HepG2 (cell line): ENCODE data around the gene NUAK1. TPM values are rescaled to one million over a fixed set of nuclear protein-coding genes. Genes with fewer than 3 reads are reported as not detected.

Experiments
- AGO1 ChIP-seq: fragments of 200-400 bp; formaldehyde crosslinking; IDR thresholded peaks from 2 replicates; pipeline ENCODE4 v1.6.1; 2017; ENCODE audit warnings: mild to moderate bottlenecking, low read depth, low read length, moderate library complexity; ENCODE audit not compliant: poor library complexity, severe bottlenecking
- FOXJ3 ChIP-seq: sonication (generic); formaldehyde crosslinking; IDR thresholded peaks from 2 replicates; pipeline ENCODE4 v1.4.0; 2020; ENCODE audit warnings: missing genetic modification reagents, mild to moderate bottlenecking, borderline replicate concordance
- HDAC1 ChIP-seq: sonication (generic); formaldehyde crosslinking; IDR thresholded peaks from 2 replicates; pipeline ENCODE4 v1.5.1; 2020; ENCODE audit warnings: mild to moderate bottlenecking, missing genetic modification reagents
- NR2F1 ChIP-seq, 2 experiments: fragments of 450-650 bp in 1 of 2; formaldehyde crosslinking in 1 of 2; IDR thresholded peaks; 2 replicates each; pipeline versions ENCODE4 v1.5.0 to v1.6.1; 2016 to 2020; ENCODE audit warnings: mild to moderate bottlenecking in 1 of 2, missing compliant biosample characterization in 1 of 2, missing genetic modification reagents in 1 of 2, moderate library complexity in 1 of 2
- RAD21 ChIP-seq: fragments of 450-650 bp; formaldehyde crosslinking; IDR thresholded peaks from 2 replicates; pipeline ENCODE4 v1.5.0; 2020; ENCODE audit warnings: mild to moderate bottlenecking
- SAP130 ChIP-seq: IDR thresholded peaks from 2 replicates; pipeline ENCODE4 v1.6.1; 2016; ENCODE audit warnings: low read depth
- TARDBP ChIP-seq: sonication (generic); formaldehyde crosslinking; IDR thresholded peaks from 2 replicates; pipeline ENCODE4 v1.8.0; 2022; ENCODE audit warnings: mild to moderate bottlenecking, missing genetic modification reagents
- XRCC5 ChIP-seq: fragments of 200-400 bp; formaldehyde crosslinking; optimal IDR thresholded peaks from 2 replicates; pipeline ENCODE3; 2017; ENCODE audit warnings: mild to moderate bottlenecking, low read length
- ZNF34 ChIP-seq: sonication (generic); formaldehyde crosslinking; IDR thresholded peaks from 2 replicates; pipeline ENCODE4 v1.4.0; 2020; ENCODE audit warnings: mild to moderate bottlenecking, missing genetic modification reagents, borderline replicate concordance
- ZNF552 ChIP-seq: sonication (generic); formaldehyde crosslinking; IDR thresholded peaks from 2 replicates; pipeline ENCODE4 v1.9.0; 2022; ENCODE audit warnings: missing genetic modification reagents, mild to moderate bottlenecking, borderline replicate concordance
- ZNF644 ChIP-seq: IDR thresholded peaks from 2 replicates; pipeline ENCODE4 v1.6.1; 2016; ENCODE audit warnings: low read depth
- polyA plus RNA-seq, 8 experiments: library from polyadenylated mRNA; depleted of rRNA in 3 of 8; stranded (reverse) in 7 of 8; unstranded in 1 of 8; fragments of >200 nt; fragmentation: Illumina TruSeq in 4 of 8; extraction: Trizol in 4 of 8; gene quantifications; 2 replicates each; pipeline versions ENCODE4 v1.2.1 to v1.2.3, GENCODE V29; 2011 to 2016; ENCODE audit warnings: low read depth in 4 of 8, missing spikeins in 1 of 8, mixed read lengths in 1 of 8; ENCODE audit not compliant: insufficient read depth in 1 of 8
- total RNA-seq, 5 experiments: library from RNA; depleted of rRNA; stranded (reverse); fragments of >200 nt; fragmentation: Illumina TruSeq; extraction: Trizol; gene quantifications; 2 replicates each; pipeline ENCODE4 v1.2.3, GENCODE V29; 2016; ENCODE audit warnings: low read depth in 1 of 5
- TF ChIP-seq, protein P1 (sequence below): sonication (generic); formaldehyde crosslinking; IDR thresholded peaks from 2 replicates; pipeline ENCODE4 v1.5.1; 2020; ENCODE audit warnings: mild to moderate bottlenecking, missing genetic modification reagents, borderline replicate concordance
- TF ChIP-seq, protein P2 (sequence below): IDR thresholded peaks from 2 replicates; pipeline ENCODE4 v1.6.1; 2018; ENCODE audit warnings: missing genetic modification reagents
- TF ChIP-seq, protein P3 (sequence below): sonication (generic); formaldehyde crosslinking; IDR thresholded peaks from 2 replicates; pipeline ENCODE4 v1.5.0; 2020; ENCODE audit warnings: mild to moderate bottlenecking, missing genetic modification reagents, moderate library complexity
- TF ChIP-seq, protein P4 (sequence below): sonication (generic); formaldehyde crosslinking; IDR thresholded peaks from 2 replicates; pipeline ENCODE4 v1.4.0; 2020; ENCODE audit warnings: missing genetic modification reagents, borderline replicate concordance
- TF ChIP-seq, protein P5 (sequence below): IDR thresholded peaks from 2 replicates; pipeline ENCODE4 v1.6.1; 2016
- TF ChIP-seq, protein P6 (sequence below): sonication (generic); formaldehyde crosslinking; IDR thresholded peaks from 2 replicates; pipeline ENCODE4 v1.8.1; 2023; ENCODE audit warnings: mild to moderate bottlenecking, moderate library complexity, missing genetic modification reagents

NUAK1 gene
- total and polyA plus RNA-seq, 2 of the 13 experiments (the other 11 are each of a cell fraction or from before 2014, with no cell fraction given) = 1.7 to 1.9 TPM

DNA sequence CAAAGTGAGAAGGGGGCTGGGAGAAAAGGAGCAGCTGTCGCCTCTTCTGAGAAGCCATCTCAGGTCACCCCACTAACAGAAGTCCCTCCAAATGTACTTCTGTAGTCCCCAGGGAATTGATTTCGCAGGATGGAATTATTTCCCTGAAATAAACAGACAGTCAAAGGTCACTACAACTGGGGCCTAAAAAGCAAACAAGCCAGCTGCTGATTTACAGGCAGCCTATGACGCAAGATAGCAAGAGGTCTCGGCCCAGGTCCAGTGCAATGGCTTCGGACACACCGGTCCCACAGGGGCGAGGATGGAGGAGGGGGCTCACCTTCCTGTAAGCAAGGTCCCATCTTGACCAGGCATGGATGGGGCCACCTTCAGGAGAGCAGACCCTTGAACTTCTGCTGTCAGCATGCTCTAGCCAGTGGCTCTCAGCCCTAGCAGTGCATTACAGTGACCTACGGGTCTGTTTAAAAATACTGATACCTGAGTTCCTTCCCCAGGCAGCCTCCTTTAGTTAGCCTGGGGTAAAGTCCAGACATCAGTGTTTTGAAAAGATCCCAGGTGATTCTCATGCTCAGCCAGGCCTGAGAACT is 18.1 kb downstream of the NUAK1 start (continued):
- TF ChIP-seq, protein P1, sequence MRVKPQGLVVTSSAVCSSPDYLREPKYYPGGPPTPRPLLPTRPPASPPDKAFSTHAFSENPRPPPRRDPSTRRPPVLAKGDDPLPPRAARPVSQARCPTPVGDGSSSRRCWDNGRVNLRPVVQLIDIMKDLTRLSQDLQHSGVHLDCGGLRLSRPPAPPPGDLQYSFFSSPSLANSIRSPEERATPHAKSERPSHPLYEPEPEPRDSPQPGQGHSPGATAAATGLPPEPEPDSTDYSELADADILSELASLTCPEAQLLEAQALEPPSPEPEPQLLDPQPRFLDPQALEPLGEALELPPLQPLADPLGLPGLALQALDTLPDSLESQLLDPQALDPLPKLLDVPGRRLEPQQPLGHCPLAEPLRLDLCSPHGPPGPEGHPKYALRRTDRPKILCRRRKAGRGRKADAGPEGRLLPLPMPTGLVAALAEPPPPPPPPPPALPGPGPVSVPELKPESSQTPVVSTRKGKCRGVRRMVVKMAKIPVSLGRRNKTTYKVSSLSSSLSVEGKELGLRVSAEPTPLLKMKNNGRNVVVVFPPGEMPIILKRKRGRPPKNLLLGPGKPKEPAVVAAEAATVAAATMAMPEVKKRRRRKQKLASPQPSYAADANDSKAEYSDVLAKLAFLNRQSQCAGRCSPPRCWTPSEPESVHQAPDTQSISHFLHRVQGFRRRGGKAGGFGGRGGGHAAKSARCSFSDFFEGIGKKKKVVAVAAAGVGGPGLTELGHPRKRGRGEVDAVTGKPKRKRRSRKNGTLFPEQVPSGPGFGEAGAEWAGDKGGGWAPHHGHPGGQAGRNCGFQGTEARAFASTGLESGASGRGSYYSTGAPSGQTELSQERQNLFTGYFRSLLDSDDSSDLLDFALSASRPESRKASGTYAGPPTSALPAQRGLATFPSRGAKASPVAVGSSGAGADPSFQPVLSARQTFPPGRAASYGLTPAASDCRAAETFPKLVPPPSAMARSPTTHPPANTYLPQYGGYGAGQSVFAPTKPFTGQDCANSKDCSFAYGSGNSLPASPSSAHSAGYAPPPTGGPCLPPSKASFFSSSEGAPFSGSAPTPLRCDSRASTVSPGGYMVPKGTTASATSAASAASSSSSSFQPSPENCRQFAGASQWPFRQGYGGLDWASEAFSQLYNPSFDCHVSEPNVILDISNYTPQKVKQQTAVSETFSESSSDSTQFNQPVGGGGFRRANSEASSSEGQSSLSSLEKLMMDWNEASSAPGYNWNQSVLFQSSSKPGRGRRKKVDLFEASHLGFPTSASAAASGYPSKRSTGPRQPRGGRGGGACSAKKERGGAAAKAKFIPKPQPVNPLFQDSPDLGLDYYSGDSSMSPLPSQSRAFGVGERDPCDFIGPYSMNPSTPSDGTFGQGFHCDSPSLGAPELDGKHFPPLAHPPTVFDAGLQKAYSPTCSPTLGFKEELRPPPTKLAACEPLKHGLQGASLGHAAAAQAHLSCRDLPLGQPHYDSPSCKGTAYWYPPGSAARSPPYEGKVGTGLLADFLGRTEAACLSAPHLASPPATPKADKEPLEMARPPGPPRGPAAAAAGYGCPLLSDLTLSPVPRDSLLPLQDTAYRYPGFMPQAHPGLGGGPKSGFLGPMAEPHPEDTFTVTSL (CRISPR knock-in tag) = peak; percentile 92
- TF ChIP-seq ZNF34 (CRISPR knock-in tag) (peak; percentile 61; the same call in 1 of the 2 replicates), XRCC5 (peak; percentile 79), SAP130 (CRISPR knock-in tag) (peak; percentile 62), FOXJ3 (CRISPR knock-in tag) (peak; percentile 90; the same call in 1 of the 2 replicates), HDAC1 (CRISPR knock-in tag) (peak; percentile 85), ZNF552 (CRISPR knock-in tag) (0 out of 2 replicates have a peak, but pooled peaks have one; percentile 54), NR2F1 (CRISPR knock-in tag; IDR thresholded peaks at IDR 0.05) (peak; percentile 93 to 94), ZNF644 (peak; percentile 81), AGO1 (no peak), RAD21 (CRISPR knock-in tag) (0 out of 2 replicates have a peak, but pooled peaks have one; percentile 13), TARDBP (CRISPR knock-in tag) (peak; percentile 78)
- TF ChIP-seq, protein P2, sequence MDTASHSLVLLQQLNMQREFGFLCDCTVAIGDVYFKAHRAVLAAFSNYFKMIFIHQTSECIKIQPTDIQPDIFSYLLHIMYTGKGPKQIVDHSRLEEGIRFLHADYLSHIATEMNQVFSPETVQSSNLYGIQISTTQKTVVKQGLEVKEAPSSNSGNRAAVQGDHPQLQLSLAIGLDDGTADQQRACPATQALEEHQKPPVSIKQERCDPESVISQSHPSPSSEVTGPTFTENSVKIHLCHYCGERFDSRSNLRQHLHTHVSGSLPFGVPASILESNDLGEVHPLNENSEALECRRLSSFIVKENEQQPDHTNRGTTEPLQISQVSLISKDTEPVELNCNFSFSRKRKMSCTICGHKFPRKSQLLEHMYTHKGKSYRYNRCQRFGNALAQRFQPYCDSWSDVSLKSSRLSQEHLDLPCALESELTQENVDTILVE (CRISPR knock-in tag) = peak; percentile 74; the same call in 1 of the 2 replicates
- TF ChIP-seq, protein P3, sequence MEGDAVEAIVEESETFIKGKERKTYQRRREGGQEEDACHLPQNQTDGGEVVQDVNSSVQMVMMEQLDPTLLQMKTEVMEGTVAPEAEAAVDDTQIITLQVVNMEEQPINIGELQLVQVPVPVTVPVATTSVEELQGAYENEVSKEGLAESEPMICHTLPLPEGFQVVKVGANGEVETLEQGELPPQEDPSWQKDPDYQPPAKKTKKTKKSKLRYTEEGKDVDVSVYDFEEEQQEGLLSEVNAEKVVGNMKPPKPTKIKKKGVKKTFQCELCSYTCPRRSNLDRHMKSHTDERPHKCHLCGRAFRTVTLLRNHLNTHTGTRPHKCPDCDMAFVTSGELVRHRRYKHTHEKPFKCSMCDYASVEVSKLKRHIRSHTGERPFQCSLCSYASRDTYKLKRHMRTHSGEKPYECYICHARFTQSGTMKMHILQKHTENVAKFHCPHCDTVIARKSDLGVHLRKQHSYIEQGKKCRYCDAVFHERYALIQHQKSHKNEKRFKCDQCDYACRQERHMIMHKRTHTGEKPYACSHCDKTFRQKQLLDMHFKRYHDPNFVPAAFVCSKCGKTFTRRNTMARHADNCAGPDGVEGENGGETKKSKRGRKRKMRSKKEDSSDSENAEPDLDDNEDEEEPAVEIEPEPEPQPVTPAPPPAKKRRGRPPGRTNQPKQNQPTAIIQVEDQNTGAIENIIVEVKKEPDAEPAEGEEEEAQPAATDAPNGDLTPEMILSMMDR (CRISPR knock-in tag) = peak; percentile 18; the same call in 1 of the 2 replicates
- TF ChIP-seq, protein P4, sequence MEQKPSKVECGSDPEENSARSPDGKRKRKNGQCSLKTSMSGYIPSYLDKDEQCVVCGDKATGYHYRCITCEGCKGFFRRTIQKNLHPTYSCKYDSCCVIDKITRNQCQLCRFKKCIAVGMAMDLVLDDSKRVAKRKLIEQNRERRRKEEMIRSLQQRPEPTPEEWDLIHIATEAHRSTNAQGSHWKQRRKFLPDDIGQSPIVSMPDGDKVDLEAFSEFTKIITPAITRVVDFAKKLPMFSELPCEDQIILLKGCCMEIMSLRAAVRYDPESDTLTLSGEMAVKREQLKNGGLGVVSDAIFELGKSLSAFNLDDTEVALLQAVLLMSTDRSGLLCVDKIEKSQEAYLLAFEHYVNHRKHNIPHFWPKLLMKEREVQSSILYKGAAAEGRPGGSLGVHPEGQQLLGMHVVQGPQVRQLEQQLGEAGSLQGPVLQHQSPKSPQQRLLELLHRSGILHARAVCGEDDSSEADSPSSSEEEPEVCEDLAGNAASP (CRISPR knock-in tag) = peak; percentile 91
- TF ChIP-seq, protein P5, sequence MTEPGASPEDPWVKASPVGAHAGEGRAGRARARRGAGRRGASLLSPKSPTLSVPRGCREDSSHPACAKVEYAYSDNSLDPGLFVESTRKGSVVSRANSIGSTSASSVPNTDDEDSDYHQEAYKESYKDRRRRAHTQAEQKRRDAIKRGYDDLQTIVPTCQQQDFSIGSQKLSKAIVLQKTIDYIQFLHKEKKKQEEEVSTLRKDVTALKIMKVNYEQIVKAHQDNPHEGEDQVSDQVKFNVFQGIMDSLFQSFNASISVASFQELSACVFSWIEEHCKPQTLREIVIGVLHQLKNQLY = 0 out of 2 replicates have a peak, but pooled peaks have one; percentile 26
- TF ChIP-seq, protein P6, sequence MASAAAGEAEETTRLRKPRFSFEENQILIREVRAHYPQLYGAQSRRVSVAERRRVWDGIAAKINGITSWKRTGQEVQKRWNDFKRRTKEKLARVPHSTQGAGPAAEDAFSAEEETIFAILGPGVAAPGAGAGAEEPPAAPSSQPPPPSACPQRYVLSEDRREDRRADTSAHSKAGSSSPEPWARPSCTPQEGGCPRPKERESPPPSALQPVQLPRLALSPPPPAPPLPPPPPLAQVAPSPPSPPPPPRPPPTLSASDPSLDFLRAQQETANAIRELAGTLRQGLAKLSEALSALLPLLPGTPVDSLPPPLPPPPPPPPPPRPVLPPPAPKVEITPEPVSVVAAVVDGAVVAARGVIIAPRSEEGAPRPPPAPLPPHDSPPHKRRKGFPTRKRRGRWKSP (CRISPR knock-in tag) = no peak
